WERI-Rb-1 (cell line): ENCODE data around the gene GNAI2.

Source experiments
- DNase-seq: peaks from one replicate; pipeline ENCODE4 v3.0.0-alpha.2; 2020
- H3K27ac ChIP-seq: fragments of 250-450 bp; sonication (Bioruptor Pico); 2 replicates; pipeline ENCODE4 v1.5.1; 2020; ENCODE audit warnings: mild to moderate bottlenecking, moderate library complexity
- H3K27me3 ChIP-seq: fragments of 250-450 bp; sonication (Bioruptor Pico); 2 replicates; pipeline ENCODE4 v1.5.1; 2021; ENCODE audit warnings: mild to moderate bottlenecking, low read depth, moderate library complexity; ENCODE audit not compliant: insufficient read depth, severe bottlenecking
- H3K36me3 ChIP-seq: fragments of 250-450 bp; sonication (Bioruptor Pico); 2 replicates; pipeline ENCODE4 v1.5.1; 2020; ENCODE audit warnings: mild to moderate bottlenecking, moderate library complexity
- H3K4me3 ChIP-seq: 2 replicates; pipeline ENCODE4 v1.5.1; 2011; ENCODE audit warnings: low read depth, mild to moderate bottlenecking, control low read depth, low read length
- H3K9me3 ChIP-seq: fragments of 250-450 bp; sonication (Bioruptor Pico); 2 replicates; pipeline ENCODE4 v1.5.1; 2021; ENCODE audit warnings: mild to moderate bottlenecking, moderate library complexity; ENCODE audit not compliant: severe bottlenecking
- CTCF ChIP-seq: IDR thresholded peaks from 2 replicates; pipeline ENCODE4 v1.5.1; 2011; ENCODE audit warnings: low read depth, mild to moderate bottlenecking, control low read depth, inconsistent platforms, low read length

The GNAI2 gene

GRCh38 chr3:50263478-50264382 is 27.7 kb downstream of the GNAI2 start:
- Histone ChIP-seq H3K9me3 (no peaks in the 10 kb centered on the region), H3K4me3 (no peak overlapping the region), H3K27me3 (no peaks in the 10 kb centered on the region), H3K36me3 (peaks cover 3% of the 10 kb centered on the region), H3K27ac (no peak overlapping the region; the same call in 1 of the 2 replicates)
- TF ChIP-seq CTCF = no peak
- no peak for DNase-seq

- peak; percentile 76 for DNase-seq
- H3K4me3 ChIP-seq = no peak overlapping the region; the same call in 1 of the 2 replicates
- TF ChIP-seq CTCF = no peak
Observed at GRCh38 chr3:50264383-50264963, 28.5 kb downstream of the GNAI2 start.

GRCh38 chr3:50264964-50265485 is 29.0 kb downstream of the GNAI2 start:
- Histone ChIP-seq H3K27ac (peak overlapping the region; percentile 43; the same call in 1 of the 2 replicates), H3K36me3 (peaks cover 3% of the 10 kb centered on the region), H3K4me3 (no peak overlapping the region), H3K27me3 (no peaks in the 10 kb centered on the region), H3K9me3 (no peaks in the 10 kb centered on the region)
- no peak for TF ChIP-seq CTCF
- no peak for DNase-seq

More at GRCh38 chr3:50264383-50264963, 28.5 kb downstream of the GNAI2 start:
- no peaks in the 10 kb centered on the region for H3K9me3 ChIP-seq
- H3K36me3 ChIP-seq = peaks cover 3% of the 10 kb centered on the region
- no peak overlapping the region; the same call in 1 of the 2 replicates for H3K27ac ChIP-seq
- H3K27me3 ChIP-seq = no peaks in the 10 kb centered on the region

- H3K36me3 ChIP-seq = no peaks in the 10 kb centered on the region; the same call in 1 of the 2 replicates
- H3K4me3 ChIP-seq = no peak overlapping the region
- no peak overlapping the region for H3K27ac ChIP-seq
Observed at GRCh38 chr3:50265571-50265970, 29.6 kb downstream of the GNAI2 start.

GRCh38 chr3:50266017-50266416 is 30.0 kb downstream of the GNAI2 start:
- Histone ChIP-seq H3K27ac (no peak overlapping the region), H3K27me3 (no peaks in the 10 kb centered on the region), H3K36me3 (no peaks in the 10 kb centered on the region; the same call in 1 of the 2 replicates), H3K9me3 (no peaks in the 10 kb centered on the region), H3K4me3 (no peak overlapping the region)
- no peak for DNase-seq
- no peak for TF ChIP-seq CTCF

More at GRCh38 chr3:50265571-50265970, 29.6 kb downstream of the GNAI2 start:
- Histone ChIP-seq H3K27me3 (no peaks in the 10 kb centered on the region), H3K9me3 (no peaks in the 10 kb centered on the region)
- no peak for TF ChIP-seq CTCF
- no peak for DNase-seq
